HepG2 (cell line): ENCODE measurements around the gene RMND5A. TPM values are rescaled to one million over a fixed set of nuclear protein-coding genes. Genes with fewer than 3 reads are reported as not detected.

ENCODE experiments used
- AGO2 ChIP-seq: fragments of 200-400 bp; formaldehyde crosslinking; optimal IDR thresholded peaks from 2 replicates; pipeline ENCODE3; 2017; ENCODE audit warnings: mild to moderate bottlenecking, low read depth, low read length, moderate library complexity
- CBX2 ChIP-seq, 2 experiments: fragments of 200-600 bp in 1 of 2; sonication (generic); formaldehyde crosslinking in 1 of 2; IDR thresholded peaks; 2 replicates each; pipeline versions ENCODE4 v1.7.0 to v1.8.1; 2018 to 2022; ENCODE audit warnings: low read depth in 2 of 2, low read length in 1 of 2, mild to moderate bottlenecking in 1 of 2, missing genetic modification reagents in 1 of 2
- IKZF4 ChIP-seq: sonication (generic); formaldehyde crosslinking; IDR thresholded peaks from 2 replicates; pipeline ENCODE4 v1.5.1; 2020; ENCODE audit warnings: borderline replicate concordance, mild to moderate bottlenecking, low read depth, missing genetic modification reagents; ENCODE audit errors: not compliant biosample characterization
- IRF9 ChIP-seq: sonication (generic); formaldehyde crosslinking; IDR thresholded peaks from 2 replicates; pipeline ENCODE4 v1.8.0; 2022; ENCODE audit warnings: missing genetic modification reagents, mild to moderate bottlenecking, borderline replicate concordance
- JUNB ChIP-seq: sonication (generic); formaldehyde crosslinking; IDR thresholded peaks from 2 replicates; pipeline ENCODE4 v1.8.0; 2022; ENCODE audit warnings: missing genetic modification reagents, mild to moderate bottlenecking, borderline replicate concordance
- REXO4 ChIP-seq: sonication (generic); formaldehyde crosslinking; IDR thresholded peaks from 2 replicates; pipeline ENCODE4 v1.8.0; 2022; ENCODE audit warnings: missing genetic modification reagents, mild to moderate bottlenecking, borderline replicate concordance
- SKIL ChIP-seq: sonication (generic); formaldehyde crosslinking; IDR thresholded peaks from 2 replicates; pipeline ENCODE4 v1.8.0; 2022; ENCODE audit warnings: missing genetic modification reagents, mild to moderate bottlenecking, moderate library complexity, borderline replicate concordance
- SMARCC2 ChIP-seq: fragments of 450-650 bp; IDR thresholded peaks from 2 replicates; pipeline ENCODE4 v1.6.1; 2017; ENCODE audit warnings: antibody characterized with exemption, mild to moderate bottlenecking
- THAP9 ChIP-seq: sonication (generic); formaldehyde crosslinking; IDR thresholded peaks from 2 replicates; pipeline ENCODE4; 2020; ENCODE audit warnings: missing genetic modification reagents, mild to moderate bottlenecking, borderline replicate concordance
- TIGD3 ChIP-seq: sonication (generic); formaldehyde crosslinking; IDR thresholded peaks from 2 replicates; pipeline ENCODE4 v1.5.1; 2020; ENCODE audit warnings: mild to moderate bottlenecking, missing genetic modification reagents, borderline replicate concordance
- U2AF1 ChIP-seq: fragments of 200-400 bp; formaldehyde crosslinking; optimal IDR thresholded peaks from 2 replicates; pipeline ENCODE3; 2017; ENCODE audit warnings: mild to moderate bottlenecking, low read depth, low read length
- ZBTB33 ChIP-seq: sonication (generic); formaldehyde crosslinking; IDR thresholded peaks from 2 replicates; pipeline ENCODE4 v1.4.0; 2020; ENCODE audit warnings: missing genetic modification reagents
- ZBTB37 ChIP-seq: sonication (generic); formaldehyde crosslinking; IDR thresholded peaks from 2 replicates; pipeline ENCODE4 v1.4.0; 2020; ENCODE audit warnings: mild to moderate bottlenecking, missing genetic modification reagents
- ZNF296 ChIP-seq: sonication (generic); formaldehyde crosslinking; conservative IDR thresholded peaks from 2 replicates; pipeline ENCODE4 v1.5.0; 2020; ENCODE audit warnings: mild to moderate bottlenecking, missing genetic modification reagents
- ZNF777 ChIP-seq: sonication (generic); formaldehyde crosslinking; IDR thresholded peaks from 2 replicates; pipeline ENCODE4 v1.4.0; 2020; ENCODE audit warnings: missing genetic modification reagents
- polyA plus RNA-seq, 8 experiments: library from polyadenylated mRNA; depleted of rRNA in 3 of 8; stranded (reverse) in 7 of 8; unstranded in 1 of 8; fragments of >200 nt; fragmentation: Illumina TruSeq in 4 of 8; extraction: Trizol in 4 of 8; gene quantifications; 2 replicates each; pipeline versions ENCODE4 v1.2.1 to v1.2.3, GENCODE V29; 2011 to 2016; ENCODE audit warnings: low read depth in 4 of 8, missing spikeins in 1 of 8, mixed read lengths in 1 of 8; ENCODE audit not compliant: insufficient read depth in 1 of 8
- total RNA-seq, 5 experiments: library from RNA; depleted of rRNA; stranded (reverse); fragments of >200 nt; fragmentation: Illumina TruSeq; extraction: Trizol; gene quantifications; 2 replicates each; pipeline ENCODE4 v1.2.3, GENCODE V29; 2016; ENCODE audit warnings: low read depth in 1 of 5

RMND5A gene
- total and polyA plus RNA-seq, 2 of the 13 experiments (the other 11 are each of a cell fraction or from before 2014, with no cell fraction given) = 31.0 to 66.4 TPM

GRCh38 chr2:86808315-86809161, 88.4 kb downstream of the RMND5A start (continued):
- TF ChIP-seq CBX2 (IDR thresholded peaks at IDR 0.05; ENCODE audit: low read depth, low read length) = no peak
- TF ChIP-seq CBX2 (CRISPR knock-in tag; IDR thresholded peaks at IDR 0.05; ENCODE audit: low read depth) = 0 out of 2 replicates have a peak, but pooled peaks have one; percentile 81
- no peak for TF ChIP-seq SMARCC2
- TF ChIP-seq ZBTB37 = no peak
- TF ChIP-seq REXO4 (CRISPR knock-in tag) = no peak
- TF ChIP-seq IKZF4 (CRISPR knock-in tag) = no peak
- peak; percentile 70; the same call in 1 of the 2 replicates for TF ChIP-seq SKIL
- TF ChIP-seq THAP9 (CRISPR knock-in tag) = no peak
- no peak for TF ChIP-seq ZNF296 (CRISPR knock-in tag)
- no peak for TF ChIP-seq U2AF1
- TF ChIP-seq JUNB (CRISPR knock-in tag) = no peak
- TF ChIP-seq AGO2 = no peak
- TF ChIP-seq ZBTB33 (CRISPR knock-in tag) = peak; percentile 78; the same call in 1 of the 2 replicates
- TF ChIP-seq TIGD3 = no peak
- no peak for TF ChIP-seq IRF9
- TF ChIP-seq ZNF777 (CRISPR knock-in tag) = peak; percentile 78
